ENCODE data around the gene SUCLA2.

The SUCLA2 gene

GRCh38 chr13:48001114-48001881, at the start of gene SUCLA2:
Gene SUCLA2 (minus strand): TSS chr13:48001273. CDS start chr13:48001269, 4 bp downstream.
- peak; percentile 91 for DNase-seq

DNA sequence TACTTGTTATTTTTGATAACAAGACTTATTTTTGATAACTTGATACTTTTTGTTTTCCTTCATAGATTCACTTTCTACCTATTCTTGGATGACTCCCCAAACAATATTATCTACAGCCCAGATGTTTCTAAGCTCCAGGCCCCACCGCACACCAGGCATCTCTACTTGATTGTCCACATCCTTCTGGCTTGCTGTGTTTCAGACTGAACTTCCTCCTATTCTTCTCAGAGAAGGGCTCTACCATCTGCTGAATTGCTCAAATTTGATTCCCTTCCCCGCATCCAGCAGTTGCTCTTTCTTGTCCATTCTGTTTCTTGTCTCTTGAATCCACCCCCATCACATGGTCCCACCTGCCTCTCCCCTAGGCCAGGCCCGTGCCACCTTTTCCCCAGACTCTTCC, 49.5 kb upstream of the SUCLA2 start:
- no peak for DNase-seq

DNA sequence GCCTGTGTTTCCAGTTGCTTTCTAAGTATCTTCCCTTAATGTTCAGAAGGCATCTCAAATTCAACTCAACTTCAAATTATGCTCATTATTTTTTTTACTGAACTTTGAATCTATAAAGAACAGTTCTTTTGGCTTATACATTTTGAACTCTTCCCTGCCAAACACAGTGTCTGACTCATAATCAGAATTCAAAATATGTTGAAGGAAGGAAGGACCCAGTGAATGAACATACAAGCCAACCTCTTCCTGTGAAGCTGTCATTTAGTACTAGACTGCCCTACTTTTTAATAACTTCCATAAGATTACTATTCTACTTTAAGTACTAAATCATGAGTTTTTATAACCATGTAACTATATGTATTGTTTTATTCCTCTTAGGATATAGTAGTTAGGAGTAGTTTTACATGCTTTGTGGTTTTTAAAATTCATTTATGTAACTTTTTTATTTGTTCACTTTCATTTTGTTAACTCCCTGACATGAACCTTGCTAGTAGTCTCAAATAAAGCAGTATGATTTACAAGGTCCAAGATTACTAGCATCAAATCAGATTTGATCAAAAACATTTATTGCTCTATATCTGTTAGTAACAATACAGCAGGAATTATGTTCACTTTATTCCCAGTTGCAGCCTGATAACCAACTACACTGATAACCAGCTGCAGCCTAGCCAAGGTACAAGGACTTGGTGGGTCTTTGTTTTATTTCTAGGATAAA, 42.9 kb upstream of the SUCLA2 start:
- DNase-seq = no peak

- no peak for DNase-seq
Measured at GRCh38 chr13:48042894-48043293, 41.8 kb upstream of the SUCLA2 start.

DNA sequence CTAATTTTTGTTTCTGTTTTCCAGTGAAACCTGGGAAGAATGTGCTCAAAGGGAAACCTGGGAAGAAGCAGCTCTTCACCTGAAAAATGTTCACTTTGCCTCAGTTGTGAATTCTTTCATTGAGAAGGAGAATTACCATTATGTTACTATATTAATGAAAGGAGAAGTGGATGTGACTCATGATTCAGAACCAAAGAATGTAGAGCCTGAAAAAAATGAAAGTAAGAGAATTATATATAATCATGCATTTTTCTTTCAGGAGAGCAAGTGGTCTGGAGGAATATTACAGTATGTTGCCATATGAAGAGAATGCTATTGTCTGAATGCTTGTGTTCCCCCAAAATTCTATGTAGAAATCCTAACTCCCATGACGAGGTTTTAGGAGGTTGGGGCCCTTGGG, 39.8 kb upstream of the SUCLA2 start:
- DNase-seq = no peak

DNA sequence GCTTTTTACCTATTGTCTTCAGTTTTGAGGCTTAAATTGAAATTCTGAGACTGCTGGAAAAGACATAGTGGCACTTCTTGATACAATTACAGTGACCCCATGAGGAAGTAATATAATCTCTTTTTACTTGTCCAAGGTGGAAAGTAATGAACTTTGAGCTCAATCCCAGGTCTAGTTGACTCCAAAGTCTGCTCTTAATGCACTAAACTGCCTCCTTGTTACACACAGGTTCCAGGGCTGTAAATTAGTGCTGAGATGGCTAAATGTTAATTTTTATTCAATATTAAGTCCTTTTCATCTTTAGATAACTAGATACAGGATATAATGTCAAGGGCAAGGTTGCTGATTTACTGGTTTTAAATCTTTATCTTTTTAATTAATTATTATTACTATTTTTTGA, 39.0 kb upstream of the SUCLA2 start:
- no peak for DNase-seq

DNA sequence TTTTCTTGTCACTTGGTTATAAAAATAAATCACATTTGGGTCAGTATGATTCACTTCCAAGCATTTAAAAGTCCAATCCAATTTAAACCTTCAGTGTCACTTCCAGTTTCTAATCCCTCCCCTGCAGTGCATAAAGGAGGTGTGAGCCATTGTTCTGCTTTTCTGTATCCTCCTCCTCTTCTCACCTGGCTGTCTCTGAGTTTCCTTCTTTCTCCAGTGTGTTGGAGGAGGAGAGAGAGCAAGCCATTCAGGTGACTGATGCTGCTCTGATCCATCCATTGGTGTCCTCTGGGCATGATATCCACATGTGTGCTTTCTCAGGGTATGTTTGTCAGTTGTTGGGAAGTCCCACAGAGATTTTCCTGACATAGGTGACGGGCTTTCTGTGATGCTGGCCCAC, 37.7 kb upstream of the SUCLA2 start:
- peak; percentile 9 for DNase-seq

GRCh38 chr13:48037346-48038173, 36.5 kb upstream of the SUCLA2 start, which contains the start of gene NUDT15:
Gene NUDT15 (plus strand): TSS chr13:48037726. CDS start chr13:48037747, 21 bp downstream.
- peak; percentile 95 for DNase-seq

DNA sequence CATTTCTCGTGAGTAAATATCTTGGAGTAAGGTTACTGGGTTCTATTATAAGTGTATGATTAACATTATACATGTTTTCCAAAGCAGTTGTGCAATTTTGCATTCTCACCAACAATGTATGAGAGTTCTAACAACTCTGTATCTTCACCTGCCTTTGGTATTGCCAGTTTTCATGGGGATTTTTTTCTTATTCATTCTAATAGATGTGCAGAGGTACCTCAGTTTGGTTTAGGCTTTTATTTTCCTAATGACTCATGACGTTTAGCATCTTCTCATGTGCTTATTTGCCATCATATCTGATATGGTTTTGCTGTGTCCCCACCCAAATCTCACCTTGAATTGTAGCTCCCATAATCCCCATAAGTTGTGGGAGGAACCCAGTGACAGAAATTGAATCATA, 28.8 kb upstream of the SUCLA2 start:
- DNase-seq = no peak

GRCh38 chr13:48028066-48028465, 27.0 kb upstream of the SUCLA2 start:
- DNase-seq = no peak

- DNase-seq = no peak
Measured at GRCh38 chr13:48019796-48020195, 18.7 kb upstream of the SUCLA2 start.

- no peak for DNase-seq
Measured at GRCh38 chr13:48018637-48019036, 17.6 kb upstream of the SUCLA2 start.

- no peak for DNase-seq
Measured at GRCh38 chr13:48014359-48014758, 13.3 kb upstream of the SUCLA2 start.

DNA sequence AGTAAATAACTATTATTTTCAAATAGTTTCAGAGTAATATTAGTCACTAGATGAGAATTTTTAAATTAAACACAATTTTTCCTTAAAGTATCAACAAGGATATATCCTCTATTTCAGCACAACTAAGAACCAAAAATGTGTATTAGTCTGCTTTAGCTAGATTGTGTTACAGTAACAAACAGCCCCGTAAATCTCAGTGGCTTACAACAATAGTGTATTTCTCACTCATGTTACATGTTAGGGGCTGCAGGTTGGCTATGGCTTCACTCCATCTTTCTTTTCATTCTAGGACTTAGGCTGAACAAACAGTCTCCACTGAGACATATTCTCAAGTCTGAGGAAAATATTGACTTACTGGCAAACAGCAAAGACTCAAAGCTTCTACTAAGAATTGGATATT, 11.6 kb upstream of the SUCLA2 start:
- DNase-seq = no peak

DNA sequence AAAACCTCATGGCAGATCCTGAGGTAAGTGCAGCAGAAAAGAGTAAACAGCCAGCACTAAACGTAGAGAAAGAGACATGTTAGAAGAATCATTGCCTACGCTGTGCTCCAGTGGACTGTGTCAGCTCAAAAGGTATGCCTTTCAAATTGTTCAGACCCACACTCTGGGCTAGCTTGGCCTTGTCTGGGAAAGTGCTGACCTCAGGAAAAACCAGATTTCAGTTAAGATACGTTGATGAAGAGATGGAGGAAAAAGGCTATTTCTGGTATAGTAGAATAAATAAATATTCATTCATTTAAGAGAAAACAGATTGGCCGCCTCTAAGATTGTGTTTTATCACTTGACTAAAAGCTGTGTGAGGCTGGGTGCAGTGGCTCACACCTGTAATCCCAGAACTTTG, 9.6 kb upstream of the SUCLA2 start:
- DNase-seq = no peak

DNA sequence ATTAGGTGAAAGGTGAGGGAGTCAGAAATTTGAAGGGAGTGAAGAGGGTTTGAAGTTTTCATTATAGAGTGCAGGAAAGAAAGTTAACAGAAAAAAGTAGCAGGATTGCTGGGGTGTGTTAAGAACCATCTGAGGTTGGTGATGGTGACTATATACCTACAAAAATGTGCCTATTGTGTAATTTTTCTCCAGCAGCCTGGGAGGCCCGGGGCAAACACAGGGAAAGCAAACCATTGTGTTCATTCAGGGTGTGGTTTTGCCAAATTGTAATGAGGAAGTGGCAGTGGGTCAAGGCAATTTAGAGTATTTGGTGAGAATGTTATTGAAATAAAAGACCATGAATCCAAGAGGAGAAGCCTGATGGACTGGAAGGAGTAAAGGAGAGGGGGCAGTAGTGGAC, 8.2 kb upstream of the SUCLA2 start:
- no peak for DNase-seq

DNA sequence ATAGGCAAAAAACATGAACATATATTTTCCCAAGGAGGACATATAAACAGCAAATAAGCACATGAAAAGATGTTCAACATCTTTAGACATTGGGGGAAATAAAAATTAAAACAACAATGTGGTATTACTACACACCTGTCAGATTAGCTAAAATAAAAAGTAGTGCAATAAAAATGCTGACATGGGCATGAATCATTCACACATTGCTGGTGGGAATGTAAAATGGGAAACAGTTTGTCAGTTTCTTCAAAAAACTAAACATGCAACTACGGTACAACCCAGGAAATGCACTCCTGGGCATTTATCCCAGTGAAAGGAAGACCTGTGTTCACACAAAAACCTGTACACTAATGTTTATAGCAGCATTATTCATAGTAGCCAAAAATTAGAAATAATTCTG, 5.3 kb upstream of the SUCLA2 start:
- no peak for DNase-seq

- DNase-seq = no peak
Measured at GRCh38 chr13:48004201-48004600, 3.1 kb upstream of the SUCLA2 start.

DNA sequence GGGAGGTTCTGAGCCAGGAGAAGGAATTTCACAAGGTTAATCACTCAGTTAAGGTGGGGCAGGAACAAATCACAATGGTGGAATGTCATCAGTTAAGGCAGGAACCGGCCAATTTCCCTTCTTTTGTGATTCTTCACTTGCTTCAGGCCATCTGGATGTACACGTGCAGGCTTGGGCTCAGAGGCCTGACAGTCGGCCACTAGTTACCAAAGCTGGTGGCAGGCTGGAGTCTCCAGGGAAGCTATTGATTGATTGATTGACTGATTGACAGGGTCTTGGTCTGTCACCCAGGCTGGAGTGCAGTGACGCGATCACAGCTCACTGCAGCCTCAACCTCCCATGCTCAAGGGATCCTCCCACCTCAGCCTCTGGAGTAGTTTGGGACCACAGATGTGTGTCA, 926 bp upstream of the SUCLA2 start:
- peak; percentile 0 for DNase-seq

DNA sequence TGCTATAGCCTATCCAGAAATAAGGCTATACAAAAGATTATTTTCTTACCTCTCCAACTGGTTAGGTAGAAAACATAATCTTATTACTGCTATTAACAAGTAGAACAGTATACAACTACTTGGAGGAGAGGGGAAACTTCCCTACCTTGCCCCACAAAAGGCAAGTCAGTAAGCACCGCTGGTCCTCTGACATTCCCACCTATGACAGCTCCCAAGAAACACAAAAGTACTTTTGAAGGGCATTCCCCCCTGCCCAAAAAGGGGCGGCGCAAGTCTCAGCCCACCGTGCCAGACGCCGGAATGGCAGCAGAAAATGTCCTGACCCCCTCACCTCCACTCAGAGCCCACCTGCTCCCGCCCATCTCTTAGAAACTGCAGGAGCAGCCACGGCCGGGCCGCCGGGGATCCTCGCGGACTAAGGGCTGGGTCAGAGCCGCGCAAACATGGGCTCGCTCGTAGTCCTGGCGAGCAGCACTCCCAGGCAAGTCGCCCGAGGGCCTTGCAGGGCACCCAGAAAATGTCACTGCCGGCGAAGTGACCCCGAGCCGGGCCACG, 437 bp downstream of the SUCLA2 start:
- peak; percentile 37 for DNase-seq

GRCh38 chr13:47999973-48000372, 1.1 kb downstream of the SUCLA2 start:
- DNase-seq = no peak

- no peak for DNase-seq
Measured at GRCh38 chr13:47997384-47997783, 3.7 kb downstream of the SUCLA2 start.

DNA sequence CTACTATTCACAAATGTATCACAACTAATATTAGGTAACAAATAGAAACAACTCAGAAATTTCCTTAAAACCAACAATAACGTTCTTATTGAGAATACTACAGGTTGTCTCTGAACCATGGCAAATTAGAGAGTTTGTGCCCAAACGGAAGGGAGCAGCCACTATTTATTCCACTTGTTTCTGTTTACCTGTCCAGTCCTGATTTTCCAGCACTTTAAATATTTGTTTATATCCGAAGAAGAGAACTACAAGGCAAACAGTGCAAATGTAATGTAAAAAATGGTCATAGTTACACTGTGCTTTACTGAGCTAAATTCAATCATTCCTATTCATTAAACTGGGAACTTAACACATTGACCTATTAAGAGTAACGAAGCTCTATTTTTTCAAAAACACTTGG, 9.2 kb downstream of the SUCLA2 start:
- DNase-seq = no peak
